ENCODE data around the gene NIPBL.

DNA sequence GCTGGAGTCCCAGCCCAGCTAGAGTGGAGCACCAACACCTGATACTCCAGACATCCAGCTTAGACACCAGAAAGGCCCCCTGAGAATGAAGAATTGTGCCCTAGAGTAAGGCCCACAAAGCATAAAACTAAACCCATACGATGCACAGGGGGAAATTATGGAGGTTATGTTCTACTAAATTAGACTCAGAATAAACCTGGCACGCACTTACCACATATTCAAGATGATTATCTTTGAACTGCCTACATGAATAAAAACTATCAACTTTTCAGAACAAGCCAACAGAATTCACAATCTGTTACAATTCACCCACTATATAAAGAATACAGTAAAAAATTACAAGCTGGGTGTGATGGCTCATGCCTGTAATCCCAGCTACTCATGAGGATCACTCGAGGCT is 204.1 kb downstream of the NIPBL start:
- TF ChIP-seq CTCF (IDR thresholded peaks at IDR 0.05 in 2 of 3, conservative IDR thresholded peaks at IDR 0.05 in 1 of 3; ENCODE audit: borderline replicate concordance in 1 of 3, insufficient read depth in 1 of 3, low read depth in 2 of 3, low read length in 2 of 3) (no peak), SRF (IDR thresholded peaks at IDR 0.05; ENCODE audit: low read depth) (no peak), EZH2 (IDR thresholded peaks at IDR 0.05) (no peak), SP1 (IDR thresholded peaks at IDR 0.05; ENCODE audit: low read depth) (no peak), POLR2A (IDR thresholded peaks at IDR 0.05; ENCODE audit: borderline replicate concordance, extremely low read depth, insufficient read depth, insufficient read length) (no peak), ZNF274 (IDR thresholded peaks at IDR 0.05; ENCODE audit: low read depth, low read length) (no peak), CEBPB (IDR thresholded peaks at IDR 0.05; ENCODE audit: low read depth) (no peak), REST (IDR thresholded peaks at IDR 0.05; ENCODE audit: low read depth) (no peak)
